Neutrophil (primary cell): ENCODE data around the gene SNX19.

Source experiments
- H3K27ac ChIP-seq: fragments of 200-600 bp; sonication (generic); 2 replicates; pipeline ENCODE4 v1.5.1; 2016; ENCODE audit warnings: mild to moderate bottlenecking, moderate library complexity
- H3K27me3 ChIP-seq: fragments of 200-600 bp; sonication (generic); 2 replicates; pipeline ENCODE4 v1.6.0; 2016; ENCODE audit warnings: mild to moderate bottlenecking
- H3K36me3 ChIP-seq: fragments of 200-600 bp; sonication (generic); 2 replicates; pipeline ENCODE4 v1.5.1; 2017
- H3K4me1 ChIP-seq, 2 experiments: fragments of 200-600 bp in 1 of 2; sonication (generic) in 1 of 2; 1 replicate in 1 of 2; 2 replicates in 1 of 2; pipeline versions ENCODE4 v1.5.1 to v1.6.1; 2013 to 2016; ENCODE audit warnings: low read depth in 1 of 2, low read length in 1 of 2, mild to moderate bottlenecking in 1 of 2, moderate library complexity in 1 of 2; ENCODE audit not compliant: control insufficient read depth in 1 of 2, insufficient read depth in 1 of 2
- H3K4me3 ChIP-seq, 2 experiments: fragments of 200-600 bp in 1 of 2; sonication (generic) in 1 of 2; 1 replicate in 1 of 2; 2 replicates in 1 of 2; pipeline ENCODE4 v1.5.1; 2013 to 2016; ENCODE audit warnings: low read depth in 1 of 2, low read length in 1 of 2, mild to moderate bottlenecking in 1 of 2, moderate library complexity in 1 of 2
- H3K9me3 ChIP-seq: fragments of 200-600 bp; sonication (generic); 2 replicates; pipeline ENCODE4 v1.5.1; 2016
- CTCF ChIP-seq: fragments of 200-600 bp; sonication (generic); IDR thresholded peaks from 2 replicates; pipeline ENCODE4 v1.5.1; 2016; ENCODE audit warnings: antibody characterized with exemption

The SNX19 gene

DNA sequence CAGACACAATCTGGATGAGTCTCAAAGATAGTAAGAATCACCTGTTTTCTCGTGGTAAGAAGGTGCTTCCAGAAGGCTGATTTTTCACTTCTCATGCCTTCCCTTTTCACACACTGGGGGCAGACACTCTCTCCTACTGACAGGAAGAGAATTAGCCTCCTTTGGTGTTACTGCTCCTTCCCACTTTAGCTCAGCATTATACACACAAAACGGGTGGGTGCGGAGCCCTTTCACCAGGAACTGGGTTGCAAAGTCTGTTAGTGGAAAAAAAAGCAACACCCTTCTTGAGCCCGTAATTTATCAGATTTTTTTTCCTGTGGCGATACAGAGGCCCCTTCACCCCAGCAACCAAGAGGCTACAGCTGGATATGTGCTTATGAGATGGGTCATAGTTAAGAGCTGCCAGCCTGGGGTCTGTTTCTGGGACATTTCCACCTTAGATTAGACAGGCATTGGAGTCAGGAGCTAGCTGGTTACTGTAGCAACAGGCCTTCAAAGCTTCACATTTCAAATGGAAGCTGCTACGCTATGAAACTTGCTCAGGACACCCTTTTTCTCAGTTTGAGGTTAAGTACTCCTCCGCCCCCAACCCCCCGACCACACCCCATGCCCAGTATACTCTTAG, 48.1 kb downstream of the SNX19 start:
- Histone ChIP-seq H3K4me3 (no peak overlapping the region), H3K27ac (no peak overlapping the region), H3K36me3 (peaks cover 59% of the 10 kb centered on the region), H3K27me3 (no peaks in the 10 kb centered on the region), H3K4me1 (no peaks in the 10 kb centered on the region), H3K9me3 (no peaks in the 10 kb centered on the region)
- no peak for TF ChIP-seq CTCF

- peaks cover 46% of the 10 kb centered on the region for H3K36me3 ChIP-seq
- H3K27me3 ChIP-seq, result no peaks in the 10 kb centered on the region
- H3K9me3 ChIP-seq, result no peaks in the 10 kb centered on the region
- H3K4me1 ChIP-seq, result peaks cover 0 to 3% of the 10 kb centered on the region in 2 experiments
- no peak overlapping the region for H3K27ac ChIP-seq
- no peak for TF ChIP-seq CTCF
- H3K4me3 ChIP-seq, result no peak overlapping the region
Measured at GRCh38 chr11:130866831-130867230, 49.4 kb downstream of the SNX19 start.

- no peaks in the 10 kb centered on the region for H3K9me3 ChIP-seq
- peaks cover 0 to 5% of the 10 kb centered on the region in 2 experiments for H3K4me1 ChIP-seq
- H3K4me3 ChIP-seq, result no peak overlapping the region
- H3K27ac ChIP-seq, result no peak overlapping the region
- TF ChIP-seq CTCF, result no peak
- peaks cover 35% of the 10 kb centered on the region for H3K36me3 ChIP-seq
- H3K27me3 ChIP-seq, result no peaks in the 10 kb centered on the region
Measured at GRCh38 chr11:130865774-130866114, 50.5 kb downstream of the SNX19 start.

GRCh38 chr11:130865091-130865773, 51.0 kb downstream of the SNX19 start:
- Histone ChIP-seq H3K9me3 (no peaks in the 10 kb centered on the region), H3K27ac (no peak overlapping the region), H3K36me3 (peaks cover 30% of the 10 kb centered on the region), H3K27me3 (no peaks in the 10 kb centered on the region), H3K4me3 (no peak overlapping the region), H3K4me1 (peaks cover 0 to 5% of the 10 kb centered on the region in 2 experiments)
- TF ChIP-seq CTCF, result no peak

GRCh38 chr11:130861902-130862860, 54.1 kb downstream of the SNX19 start:
- H3K4me1 ChIP-seq, result peaks cover 0 to 5% of the 10 kb centered on the region in 2 experiments
- no peaks in the 10 kb centered on the region for H3K27me3 ChIP-seq
- TF ChIP-seq CTCF, result peak; percentile 92
- peaks cover 4% of the 10 kb centered on the region for H3K36me3 ChIP-seq
- no peak overlapping the region for H3K27ac ChIP-seq
- no peaks in the 10 kb centered on the region for H3K9me3 ChIP-seq
- no peak overlapping the region for H3K4me3 ChIP-seq
